Lower lobe of right lung (tissue), 2 donors: ENCODE data around the gene SLC25A29. TPM values are rescaled to one million over a fixed set of nuclear protein-coding genes. Genes with fewer than 3 reads are reported as not detected.
A peak's percentile ranks its signal among the peaks of the same experiment; 100 is the strongest.

ENCODE experiments used
- ATAC-seq, 2 donors: fragments of 200-7000 bp; cut with Tn5 transposase; one replicate each; pipeline ENCODE4 v1.9.1; 2020 to 2022; ENCODE audit warnings: mild to moderate bottlenecking in 2 of 2, moderate library complexity in 2 of 2
- DNase-seq: peaks from one replicate; pipeline ENCODE4 v3.0.0-alpha.2; 2020
- H3K27ac ChIP-seq: fragments of 200-600 bp; one replicate; pipeline ENCODE4 v1.8.0; 2022
- H3K27me3 ChIP-seq: fragments of 200-600 bp; one replicate; pipeline ENCODE4 v1.8.0; 2022; ENCODE audit warnings: low read depth
- H3K36me3 ChIP-seq: fragments of 200-600 bp; one replicate; pipeline ENCODE4 v1.8.0; 2022; ENCODE audit warnings: mild to moderate bottlenecking
- H3K4me1 ChIP-seq: fragments of 200-600 bp; one replicate; pipeline ENCODE4 v1.8.0; 2022
- H3K4me3 ChIP-seq: fragments of 200-600 bp; one replicate; pipeline ENCODE4 v1.8.0; 2022; ENCODE audit warnings: mild to moderate bottlenecking
- H3K9me3 ChIP-seq: fragments of 200-600 bp; one replicate; pipeline ENCODE4 v1.8.0; 2022
- intact Hi-C: fragments of 100-400 bp; cut with DNase I; formaldehyde crosslinking; loops from one replicate; pipeline ENCODE4 v1.11.0; 2022
- total RNA-seq: library from RNA; stranded (reverse); fragmentation: NEBNext Ultra II Directional; extraction: Animal tissue kit (Norgen Biotek cat#: 25700); gene quantifications from one replicate; pipeline ENCODE4 v1.2.1, GENCODE V29; 2021
- TF ChIP-seq, protein P1 (sequence below): fragments of 200-600 bp; IDR thresholded peaks from one replicate; pipeline ENCODE4 v1.8.0; 2022; ENCODE audit warnings: antibody characterized with exemption, mild to moderate bottlenecking
- donor health status: DM: no; HTN: yes; CAD: no; lungs with severe emphysema.

SLC25A29 gene
- total RNA-seq, 1 donor from 2014 or later = 76.0 TPM

DNA sequence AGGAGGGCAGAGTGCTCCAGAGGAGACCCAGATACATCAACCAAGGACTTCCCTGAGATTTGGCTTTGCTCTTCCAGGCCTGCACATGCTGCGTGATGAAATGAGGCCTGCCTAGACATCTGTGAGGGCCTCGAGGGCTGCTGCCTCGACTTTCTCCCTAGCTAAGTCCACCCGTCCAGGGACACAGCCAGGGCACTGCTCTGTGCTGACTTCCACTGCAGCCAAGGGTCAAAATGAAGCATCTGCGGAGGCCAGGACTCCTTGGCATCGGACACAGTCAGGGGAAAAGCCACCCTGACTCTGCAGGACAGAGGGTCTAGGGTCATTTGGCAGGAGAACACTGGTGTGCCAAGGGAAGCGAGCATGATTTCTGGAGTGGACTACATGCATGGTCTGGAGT is 27.6 kb upstream of the SLC25A29 start:
- Histone ChIP-seq H3K4me3 (no peak overlapping the region), H3K9me3 (no peaks in the 10 kb centered on the region), H3K36me3 (peaks cover 59% of the 10 kb centered on the region), H3K27me3 (no peaks in the 10 kb centered on the region), H3K27ac (no peak overlapping the region), H3K4me1 (no peaks in the 10 kb centered on the region)
- ATAC-seq = no peak
- DNase-seq = no peak
- TF ChIP-seq, protein P1, sequence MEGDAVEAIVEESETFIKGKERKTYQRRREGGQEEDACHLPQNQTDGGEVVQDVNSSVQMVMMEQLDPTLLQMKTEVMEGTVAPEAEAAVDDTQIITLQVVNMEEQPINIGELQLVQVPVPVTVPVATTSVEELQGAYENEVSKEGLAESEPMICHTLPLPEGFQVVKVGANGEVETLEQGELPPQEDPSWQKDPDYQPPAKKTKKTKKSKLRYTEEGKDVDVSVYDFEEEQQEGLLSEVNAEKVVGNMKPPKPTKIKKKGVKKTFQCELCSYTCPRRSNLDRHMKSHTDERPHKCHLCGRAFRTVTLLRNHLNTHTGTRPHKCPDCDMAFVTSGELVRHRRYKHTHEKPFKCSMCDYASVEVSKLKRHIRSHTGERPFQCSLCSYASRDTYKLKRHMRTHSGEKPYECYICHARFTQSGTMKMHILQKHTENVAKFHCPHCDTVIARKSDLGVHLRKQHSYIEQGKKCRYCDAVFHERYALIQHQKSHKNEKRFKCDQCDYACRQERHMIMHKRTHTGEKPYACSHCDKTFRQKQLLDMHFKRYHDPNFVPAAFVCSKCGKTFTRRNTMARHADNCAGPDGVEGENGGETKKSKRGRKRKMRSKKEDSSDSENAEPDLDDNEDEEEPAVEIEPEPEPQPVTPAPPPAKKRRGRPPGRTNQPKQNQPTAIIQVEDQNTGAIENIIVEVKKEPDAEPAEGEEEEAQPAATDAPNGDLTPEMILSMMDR = no peak
- intact Hi-C loops = no loop called here

DNA sequence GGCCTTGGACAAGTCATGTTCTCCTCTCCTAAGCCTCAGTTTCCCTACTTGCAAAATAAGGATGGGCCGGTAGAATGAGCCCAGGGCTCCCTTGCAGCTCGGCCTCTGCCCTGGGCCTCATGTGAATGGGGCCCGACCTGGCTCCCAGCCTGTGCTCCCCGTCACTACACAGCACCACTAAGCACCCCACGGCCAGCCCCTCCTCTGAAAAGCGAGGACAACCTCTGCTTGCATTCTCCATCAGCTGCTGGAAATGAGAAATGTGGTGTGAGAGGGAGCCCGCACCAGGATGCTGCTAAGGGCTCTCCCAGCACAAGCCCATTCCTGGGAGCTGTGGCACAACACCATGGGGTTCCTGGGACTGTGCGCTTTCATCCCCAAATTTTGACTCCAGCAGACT is 27.1 kb upstream of the SLC25A29 start:
- Histone ChIP-seq H3K4me3 (no peak overlapping the region), H3K4me1 (no peaks in the 10 kb centered on the region), H3K27me3 (no peaks in the 10 kb centered on the region), H3K36me3 (peaks cover 54% of the 10 kb centered on the region), H3K9me3 (no peaks in the 10 kb centered on the region), H3K27ac (no peak overlapping the region)
- TF ChIP-seq, protein P1 = no peak
- intact Hi-C loops = no loop called here
- peak; percentile 30 for DNase-seq
- no peak for ATAC-seq

DNA sequence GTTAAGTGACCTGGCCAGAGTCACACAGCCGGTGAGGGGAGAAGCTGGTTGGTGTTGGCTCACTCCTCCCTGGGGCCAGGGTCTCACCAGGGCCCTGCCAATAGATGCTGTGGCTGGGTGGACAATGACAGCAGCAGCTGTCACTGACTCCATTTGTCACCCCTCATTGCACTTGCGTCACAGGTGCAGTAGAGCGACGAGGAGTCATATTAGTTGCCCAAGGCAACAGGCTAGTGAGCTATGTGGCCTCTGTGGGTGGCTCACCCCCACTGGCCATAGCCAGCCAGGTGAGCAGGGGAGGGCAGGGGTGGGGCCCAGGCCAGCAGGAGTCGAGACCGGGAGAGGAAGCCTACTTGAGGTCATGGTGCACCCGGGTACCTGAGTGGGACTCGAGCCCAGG is 26.6 kb upstream of the SLC25A29 start:
- peak; percentile 41 for DNase-seq
- intact Hi-C loops = no loop called here

DNA sequence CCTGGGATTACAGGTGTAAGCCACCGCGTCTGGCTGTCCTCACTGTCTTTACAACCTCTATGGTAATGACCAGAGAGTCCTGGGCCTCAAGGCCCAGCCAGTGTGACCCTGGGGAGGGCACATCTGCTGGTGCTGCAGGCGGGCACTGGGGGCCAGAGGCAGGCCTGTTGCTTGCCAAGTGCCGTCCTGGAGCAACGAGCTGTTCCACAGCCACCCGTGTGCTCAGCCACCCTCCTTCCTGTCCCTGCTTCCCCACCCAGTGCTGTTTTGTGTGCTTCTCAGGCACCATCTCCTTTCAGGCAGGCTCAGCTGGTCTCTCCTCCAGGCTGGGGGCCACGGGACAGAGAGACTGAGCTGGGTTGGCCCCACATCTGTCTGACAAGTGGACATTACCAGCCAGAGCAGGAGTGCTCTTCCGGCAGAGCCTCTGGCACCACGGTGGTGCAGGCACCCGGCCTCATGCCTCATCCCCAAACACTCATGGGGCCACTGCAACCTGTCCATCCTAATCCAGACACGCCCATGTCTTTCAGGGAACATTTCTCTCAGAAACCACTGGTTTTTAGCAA is 25.9 kb upstream of the SLC25A29 start:
- Histone ChIP-seq H3K27me3 (no peaks in the 10 kb centered on the region), H3K36me3 (peaks cover 42% of the 10 kb centered on the region), H3K4me3 (no peak overlapping the region), H3K27ac (no peak overlapping the region), H3K9me3 (no peaks in the 10 kb centered on the region), H3K4me1 (no peaks in the 10 kb centered on the region)
- ATAC-seq (no peak), DNase-seq (peak; percentile 37)
- intact Hi-C loops = no loop called here
- TF ChIP-seq, protein P1 = no peak

More for the DNA sequence above, 26.6 kb upstream of the SLC25A29 start:
- Histone ChIP-seq H3K36me3 (peaks cover 49% of the 10 kb centered on the region), H3K9me3 (no peaks in the 10 kb centered on the region), H3K4me3 (no peak overlapping the region), H3K27ac (no peak overlapping the region), H3K4me1 (no peaks in the 10 kb centered on the region), H3K27me3 (no peaks in the 10 kb centered on the region)
- TF ChIP-seq, protein P1 = no peak
- ATAC-seq = no peak

DNA sequence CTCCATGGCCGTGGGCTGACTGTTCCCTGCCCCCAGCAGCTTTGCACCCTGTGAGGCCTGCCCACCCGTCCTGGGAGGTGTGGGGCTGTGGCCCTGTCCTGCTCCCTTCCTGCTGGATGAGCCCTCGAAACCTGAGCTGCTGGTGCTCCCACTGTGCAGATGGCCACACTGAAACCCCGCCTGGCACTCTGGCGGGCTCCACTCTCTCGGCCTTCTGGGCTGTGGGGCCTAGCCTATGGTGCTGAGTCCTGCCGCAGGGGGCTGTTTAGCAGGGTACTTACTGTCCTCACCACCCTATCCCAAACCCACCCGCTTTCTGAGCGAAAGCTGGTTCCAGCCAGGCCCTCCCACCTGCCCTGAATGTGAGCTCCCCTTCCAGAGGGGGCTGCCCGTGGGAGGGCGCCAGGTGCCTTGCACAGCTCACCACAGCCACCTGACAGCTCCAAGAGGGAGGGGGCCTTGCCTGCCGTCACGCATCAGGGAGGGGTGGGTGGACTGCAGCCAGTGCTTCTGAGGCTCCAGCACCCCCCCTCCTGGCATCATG is 24.2 kb upstream of the SLC25A29 start:
- no peaks in the 10 kb centered on the region for H3K27me3 ChIP-seq

More for the DNA sequence above, 24.2 kb upstream of the SLC25A29 start:
- ATAC-seq = no peak
- Histone ChIP-seq H3K27ac (no peak overlapping the region), H3K36me3 (peaks cover 25% of the 10 kb centered on the region), H3K9me3 (no peaks in the 10 kb centered on the region), H3K4me3 (no peak overlapping the region), H3K4me1 (no peaks in the 10 kb centered on the region)
- intact Hi-C loops = no loop called here
- no peak for DNase-seq
- TF ChIP-seq, protein P1 = no peak
